GM12864 (cell line): ENCODE measurements around the gene CACNA2D3.

Experiments used
- DNase-seq: peaks from one replicate; pipeline ENCODE4 v3.0.0-alpha.2; 2011; ENCODE audit warnings: low read depth
- H3K4me3 ChIP-seq: 2 replicates; pipeline ENCODE4 v1.5.1; 2011; ENCODE audit warnings: mild to moderate bottlenecking, low read depth, low read length, control low read depth
- TF ChIP-seq, protein P1 (sequence below): IDR thresholded peaks from 2 replicates; pipeline ENCODE4 v1.5.1; 2011; ENCODE audit warnings: low read depth, mild to moderate bottlenecking, moderate library complexity, low read length, control low read depth, inconsistent platforms; ENCODE audit errors: missing control alignments

Gene CACNA2D3

DNA sequence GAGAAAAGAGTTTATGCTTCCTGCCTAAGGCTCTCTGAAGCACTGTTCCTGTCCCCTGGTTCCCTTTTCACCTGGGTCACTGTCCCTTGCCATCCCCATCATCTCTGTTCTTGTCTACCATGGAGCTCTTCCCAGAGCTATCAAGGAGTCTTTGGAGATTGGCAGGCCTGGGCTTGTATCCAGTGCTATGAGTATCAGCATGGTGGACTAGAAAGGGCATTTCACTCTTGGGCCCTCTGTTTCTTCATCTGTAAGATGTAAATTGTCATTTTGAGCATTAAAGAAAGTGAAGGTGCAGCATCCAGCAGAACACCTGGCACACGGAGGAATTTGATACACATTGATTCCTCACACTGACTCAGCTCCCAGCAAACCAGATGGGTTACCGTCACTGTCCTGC lies 388.2 kb downstream of the CACNA2D3 start:
- no peak for DNase-seq
- H3K4me3 ChIP-seq: no peak overlapping the region
- TF ChIP-seq, protein P1, sequence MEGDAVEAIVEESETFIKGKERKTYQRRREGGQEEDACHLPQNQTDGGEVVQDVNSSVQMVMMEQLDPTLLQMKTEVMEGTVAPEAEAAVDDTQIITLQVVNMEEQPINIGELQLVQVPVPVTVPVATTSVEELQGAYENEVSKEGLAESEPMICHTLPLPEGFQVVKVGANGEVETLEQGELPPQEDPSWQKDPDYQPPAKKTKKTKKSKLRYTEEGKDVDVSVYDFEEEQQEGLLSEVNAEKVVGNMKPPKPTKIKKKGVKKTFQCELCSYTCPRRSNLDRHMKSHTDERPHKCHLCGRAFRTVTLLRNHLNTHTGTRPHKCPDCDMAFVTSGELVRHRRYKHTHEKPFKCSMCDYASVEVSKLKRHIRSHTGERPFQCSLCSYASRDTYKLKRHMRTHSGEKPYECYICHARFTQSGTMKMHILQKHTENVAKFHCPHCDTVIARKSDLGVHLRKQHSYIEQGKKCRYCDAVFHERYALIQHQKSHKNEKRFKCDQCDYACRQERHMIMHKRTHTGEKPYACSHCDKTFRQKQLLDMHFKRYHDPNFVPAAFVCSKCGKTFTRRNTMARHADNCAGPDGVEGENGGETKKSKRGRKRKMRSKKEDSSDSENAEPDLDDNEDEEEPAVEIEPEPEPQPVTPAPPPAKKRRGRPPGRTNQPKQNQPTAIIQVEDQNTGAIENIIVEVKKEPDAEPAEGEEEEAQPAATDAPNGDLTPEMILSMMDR: no peak

DNA sequence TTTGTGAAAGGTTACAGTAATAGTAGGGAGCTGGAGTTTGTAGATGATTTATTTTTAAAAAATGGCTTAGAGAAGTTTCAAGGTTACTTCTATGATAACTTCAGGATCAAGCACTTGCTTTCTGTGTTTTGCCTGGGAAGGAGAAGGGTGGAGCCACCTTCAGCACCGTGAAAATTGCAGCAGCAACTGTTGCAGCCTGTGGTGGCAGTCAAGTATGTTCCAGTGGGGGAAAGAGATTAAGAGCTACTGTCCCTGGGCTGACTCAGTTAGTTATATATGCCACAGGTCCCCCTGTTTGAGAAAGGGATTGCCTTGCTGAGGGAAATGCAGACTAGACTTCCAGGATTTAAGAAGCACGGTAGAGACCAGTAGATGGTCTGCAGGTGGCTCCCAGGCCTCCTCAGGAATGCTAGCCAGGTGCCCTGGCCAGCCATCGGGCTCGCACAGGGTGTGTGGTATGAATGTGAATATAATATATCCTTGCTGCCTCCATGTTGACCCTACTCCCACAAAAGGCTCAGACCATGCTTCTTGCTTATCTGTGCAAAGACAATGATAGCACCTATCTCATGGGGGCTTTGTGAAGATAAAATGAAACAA lies 389.5 kb downstream of the CACNA2D3 start:
- DNase-seq: no peak
- TF ChIP-seq, protein P1: no peak
- no peak overlapping the region for H3K4me3 ChIP-seq

DNA sequence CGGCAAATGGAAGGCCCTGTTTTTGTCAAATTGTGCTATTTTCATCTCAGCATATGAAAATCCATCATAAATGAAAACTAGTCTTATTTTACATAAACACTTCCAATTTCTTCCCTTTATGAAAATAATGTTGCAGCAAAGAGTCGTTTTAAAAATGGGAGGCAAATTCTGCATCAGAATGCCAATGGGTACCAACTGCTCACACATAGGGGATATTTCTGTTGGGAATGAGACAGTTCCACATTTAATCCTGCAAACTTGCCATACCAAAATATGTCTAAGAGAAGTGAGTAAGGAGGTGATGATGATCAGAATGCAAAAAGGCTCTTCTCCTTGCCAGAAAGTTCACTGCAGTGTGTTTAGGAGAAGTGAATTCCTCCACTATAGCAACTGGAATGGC lies 391.7 kb downstream of the CACNA2D3 start:
- no peak for DNase-seq

DNA sequence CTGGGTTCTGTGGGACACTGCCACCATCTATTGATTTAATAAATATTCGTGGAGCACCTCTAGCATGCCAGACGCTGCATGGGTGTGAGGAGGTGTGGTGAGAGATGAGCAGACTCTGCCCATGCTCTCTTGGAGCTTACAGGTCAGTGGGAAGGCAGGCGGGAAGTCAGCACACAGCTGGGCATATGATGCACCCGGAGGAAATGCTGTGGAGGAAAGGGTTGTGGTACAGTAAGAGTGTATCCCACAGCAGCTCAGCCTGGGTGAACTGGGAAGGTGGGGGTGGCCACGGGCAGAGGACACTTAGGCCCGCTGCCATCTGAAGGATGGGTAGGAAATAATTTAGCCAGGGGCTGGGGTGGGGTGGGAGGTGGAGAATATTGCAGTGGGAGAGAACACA lies 392.1 kb downstream of the CACNA2D3 start:
- TF ChIP-seq, protein P1: no peak
- H3K4me3 ChIP-seq: no peak overlapping the region
- DNase-seq: no peak

More for the DNA sequence above, 391.7 kb downstream of the CACNA2D3 start:
- H3K4me3 ChIP-seq: no peak overlapping the region
- TF ChIP-seq, protein P1: no peak

DNA sequence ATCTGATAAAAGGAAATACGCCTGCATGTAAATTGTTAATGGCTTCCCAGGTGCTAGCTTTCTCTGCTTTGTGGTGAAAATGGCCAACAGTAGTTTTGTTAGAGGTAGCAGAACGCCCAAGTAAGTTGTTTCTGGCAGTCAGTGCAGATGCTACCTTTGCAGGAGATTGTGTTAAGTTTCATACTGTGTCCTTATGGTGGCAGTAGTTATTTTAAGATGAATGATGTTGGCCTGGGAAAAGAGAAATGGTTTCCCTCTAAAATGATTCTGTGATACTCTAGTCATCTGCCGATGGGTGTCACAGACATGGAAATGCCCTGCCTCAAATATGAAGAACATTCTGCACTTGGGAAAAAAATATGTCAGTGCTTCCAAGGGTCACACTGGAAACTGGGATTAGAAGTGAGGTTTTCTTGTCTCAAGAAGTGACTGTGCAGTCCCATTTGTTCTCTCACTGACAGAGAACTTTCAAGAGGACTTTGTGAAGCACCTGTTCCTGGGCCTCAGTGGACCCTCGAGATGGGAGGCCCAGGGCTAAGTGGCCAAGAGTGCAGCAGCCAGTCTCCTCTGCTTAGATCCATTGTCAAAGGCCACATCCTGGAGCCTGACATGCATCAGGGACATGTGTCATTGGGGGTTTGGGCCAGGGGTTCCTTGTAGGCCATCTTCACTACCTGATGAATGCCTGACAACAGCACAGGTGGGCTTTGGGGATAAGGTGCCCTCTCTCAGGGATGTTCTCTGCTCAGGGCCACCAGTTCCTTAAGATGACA lies 393.3 kb downstream of the CACNA2D3 start:
- TF ChIP-seq, protein P1: no peak
- H3K4me3 ChIP-seq: no peak overlapping the region
- DNase-seq: no peak

DNA sequence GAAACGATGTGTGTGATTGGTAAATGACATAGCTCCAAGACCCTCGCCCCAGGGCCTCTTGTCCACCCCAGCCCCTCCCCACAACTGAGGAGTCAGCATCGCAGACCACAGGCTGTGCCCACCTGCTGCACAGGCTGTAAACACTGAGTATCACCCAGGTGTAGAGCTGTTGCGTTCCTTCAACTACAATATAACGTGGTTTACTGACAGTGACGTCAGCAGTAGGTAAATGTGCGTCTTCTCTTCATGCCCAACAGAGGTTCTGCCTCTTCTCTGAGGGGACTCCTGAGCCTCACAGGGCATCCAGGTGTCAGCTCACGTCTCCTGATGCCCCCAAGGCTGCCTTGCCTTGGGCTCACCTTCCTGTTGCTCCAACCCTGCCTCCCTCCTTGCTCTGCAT lies 395.1 kb downstream of the CACNA2D3 start:
- no peak overlapping the region for H3K4me3 ChIP-seq
- no peak for DNase-seq
- TF ChIP-seq, protein P1: no peak
